Heart left ventricle (tissue), 13 donors: Measurements from ENCODE around the gene FBXL4.

Experiments
- CTCF ChIP-seq, 12 donors: fragments of 200-600 bp; sonication (generic) in 4 of 12; IDR thresholded peaks; one replicate each; pipeline versions ENCODE4 v1.5.0 to v1.8.0; 2018 to 2022; ENCODE audit warnings: antibody characterized with exemption in 12 of 12, mild to moderate bottlenecking in 5 of 12
- POLR2A ChIP-seq, 2 donors: fragments of 450-650 bp; IDR thresholded peaks; one replicate each; pipeline ENCODE4 v1.6.1; 2017; ENCODE audit warnings: antibody characterized with exemption in 2 of 2, mild to moderate bottlenecking in 2 of 2, moderate library complexity in 2 of 2
- donor health status: ischemic (EF 13 %, LVEDD 7.1; RV severe dilation, severe dysfunction).
- donor health status: DM: no; HTN: yes; CAD: no.
- donor health status: DM: no; HTN: no; CAD: no.
- donor health status: ischemic (EF 25% LVEDD 6.9; RV normal size, moderate dysfunction).
- donor health status: ischemic (EF 25% LVEDD 5.7; RV mildly dilated, moderate dysfunction).
- donor health status: ischemic (EF 35%, LVEDD 5.7; RV mildly dilated, moderate dysfunction).
- donor health status: nonischemic (EF 11% LVEDD 7.7; RV severe dilation, severe dysfunction).
- donor health status: DM: yes; HTN: yes; CAD: no.
- donor health status: PGD.
- donor health status: ischemic (EF 29% LVEDD 5.4; RV normal size, mild dysfunction).
- donor health status: nonischemic (EF 23%, LVEDD 6.1; RV moderate dilation, normal function).

- TF ChIP-seq CTCF (IDR thresholded peaks at IDR 0.05) (no peak), POLR2A (IDR thresholded peaks at IDR 0.05) (peak in 1 of 2 donors; percentile 61)
Measured at GRCh38 chr6:98947411-98948292, at the start of gene FBXL4.
